Motor neuron (in vitro differentiated cells): ENCODE results near the gene CNTNAP4. TPM values are rescaled to one million over a fixed set of nuclear protein-coding genes. Genes with fewer than 3 reads are reported as not detected.

Source experiments
- ATAC-seq, 8 experiments: fragments of 200-7000 bp; cut with Tn5 transposase; replicated peaks in 6 of 8; 2 replicates each; pipeline ENCODE4 v1.8.0; 2021; ENCODE audit warnings: mild to moderate bottlenecking in 8 of 8, moderate library complexity in 8 of 8
- H3K27ac ChIP-seq, 2 donors: fragments of 250-450 bp; sonication (Bioruptor Pico); 2 replicates each; pipeline ENCODE4 v1.9.0; 2021; ENCODE audit warnings: antibody characterized with exemption in 2 of 2, mild to moderate bottlenecking in 2 of 2, moderate library complexity in 1 of 2
- H3K4me1 ChIP-seq, 2 donors: fragments of 250-450 bp; sonication (Bioruptor Pico); replicated peaks in 1 of 2; 2 replicates each; pipeline ENCODE4 v1.6.1; 2021; ENCODE audit warnings: antibody characterized with exemption in 2 of 2, mild to moderate bottlenecking in 2 of 2, moderate library complexity in 1 of 2
- H3K4me3 ChIP-seq, 5 donors: fragments of 250-450 bp; sonication (Bioruptor Pico); 2 replicates each; pipeline ENCODE4 v1.9.0; 2021; ENCODE audit warnings: antibody characterized with exemption in 5 of 5, mild to moderate bottlenecking in 5 of 5, moderate library complexity in 4 of 5
- WGBS, 10 experiments: fragments of 450-650 bp; shearing (Covaris generic); methylation state at CpG; one replicate each; pipeline ENCODE4 v1.0.0; 2022; 5-methylcytosine and 5-hydroxymethylcytosine counted together
- in situ Hi-C, 9 experiments: fragments of 400-800 bp; cut with MboI; loops; one replicate each; pipeline ENCODE4 v1.15.0; 2021; ENCODE audit warnings: low sequenced_read_pairs in 9 of 9, low pct_unique_long_range_greater_than_20kb in 2 of 9; ENCODE audit not compliant: unreplicated experiment in 9 of 9
- total RNA-seq, 8 experiments: library from RNA; unstranded; fragments of 300-600 nt; gene quantifications; 2 replicates each; pipeline versions ENCODE4 v1.2.3 to v1.2.4, GENCODE V29; 2022

CNTNAP4 gene
- total RNA-seq: 1 to 10 TPM in 6 of 8 experiments, under 1 TPM in 1, not detected in 1; 0.54 to 6.2 (median 2.3) TPM

GRCh38 chr16:76276745-76277438, at the start of gene CNTNAP4:
Gene CNTNAP4, plus strand, starts transcription at chr16:76277401. Its CDS starts 262 bp downstream, at chr16:76277663.
- ATAC-seq: peak in 6 of 8 experiments; percentile 66 to 88 (median 80)
- WGBS, 10 experiments: 0 to 53% (median 16%) methylated on average over 2 to 15 of the region's 16 CpGs
- peak within 1 kb of the TSS; percentile 13 to 39 (median 29) for H3K4me3 ChIP-seq
- peaks cover 0 to 19% of the 10 kb centered on the region in 2 donors for H3K4me1 ChIP-seq
- in situ Hi-C loops: loop anchor here in 1 of 9 experiments (25.0 kb wide), 1 partner anchor 360 kb away; no protein-coding TSS in a partner anchor
- no peak within 1 kb of the TSS for H3K27ac ChIP-seq

DNA sequence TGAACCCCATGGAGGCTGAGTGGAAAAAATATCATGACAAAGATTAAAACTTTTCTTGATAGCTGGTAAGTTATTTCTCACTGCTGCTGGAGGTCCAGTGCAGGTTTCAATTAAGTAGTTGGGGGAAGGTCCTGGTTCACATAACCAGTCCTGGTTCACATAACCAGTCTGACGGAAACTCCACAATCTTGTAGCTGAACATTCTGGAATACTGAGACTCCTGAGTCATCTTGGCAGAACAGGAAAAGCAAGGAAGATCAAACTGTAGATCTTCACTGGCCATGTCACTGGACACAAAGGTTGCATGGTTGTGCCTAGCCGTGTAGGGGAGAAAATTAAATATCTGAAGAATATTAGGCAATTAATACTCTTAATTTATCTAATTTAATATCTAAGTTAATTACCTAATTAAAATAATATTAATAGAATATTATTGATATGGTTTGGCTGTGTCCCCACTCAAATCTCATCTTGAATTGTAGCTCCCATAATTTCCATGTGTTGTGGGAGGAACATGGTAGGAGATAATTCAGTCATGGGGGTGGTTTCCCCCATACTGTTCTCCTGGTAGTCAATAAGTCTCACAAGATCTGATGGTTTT, 48.6 kb upstream of the CNTNAP4 start:
- WGBS, 10 experiments: 38 to 100% (median 89%) methylated on average over 1 to 2 of the region's 2 CpGs; no CpG with 5 or more reads in 4 of the 10 experiments
- no peak overlapping the region for H3K4me3 ChIP-seq
- in situ Hi-C loops: no loop called here
- no peak overlapping the region for H3K27ac ChIP-seq
- no peak for ATAC-seq
- H3K4me1 ChIP-seq: no peaks in the 10 kb centered on the region

- H3K27ac ChIP-seq: no peak overlapping the region
- H3K4me1 ChIP-seq: no peaks in the 10 kb centered on the region
- no peak overlapping the region for H3K4me3 ChIP-seq
- no peak for ATAC-seq
- 0 to 100% (median 78%) methylated on average over 1 to 5 of the region's 5 CpGs for WGBS, 10 experiments
- in situ Hi-C loops: no loop called here
Measured at GRCh38 chr16:76232704-76233103, 44.5 kb upstream of the CNTNAP4 start.

DNA sequence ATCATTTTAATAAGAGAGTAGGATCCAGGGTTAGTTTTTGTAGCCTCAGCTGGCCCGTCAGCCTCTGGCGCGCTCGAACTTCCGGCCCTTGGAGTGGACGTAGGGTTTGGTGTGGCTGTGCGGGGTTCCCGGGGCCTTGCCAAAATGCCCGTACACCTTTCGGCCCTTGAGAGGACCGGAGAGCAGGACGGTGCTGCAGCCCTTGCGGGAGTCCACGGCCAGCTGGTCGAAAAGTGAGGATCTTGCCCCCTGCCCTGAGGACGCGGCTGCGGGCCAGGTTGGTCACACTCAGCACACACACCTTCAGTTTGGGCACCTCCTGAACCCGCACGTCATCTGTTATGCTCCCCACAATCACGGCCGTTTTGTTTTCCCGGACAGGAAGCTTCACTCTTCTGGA, 42.2 kb upstream of the CNTNAP4 start:
- no peak overlapping the region for H3K27ac ChIP-seq
- in situ Hi-C loops: no loop called here
- no peak overlapping the region for H3K4me3 ChIP-seq
- WGBS, 10 experiments: 60 to 98% (median 65%) methylated on average over 2 to 8 of the region's 23 CpGs; no CpG with 5 or more reads in 6 of the 10 experiments
- no peaks in the 10 kb centered on the region for H3K4me1 ChIP-seq
- no peak for ATAC-seq

GRCh38 chr16:76235426-76235825, 41.8 kb upstream of the CNTNAP4 start:
- Histone ChIP-seq H3K4me3 (no peak overlapping the region), H3K27ac (no peak overlapping the region), H3K4me1 (no peaks in the 10 kb centered on the region)
- 36 to 100% (median 93%) methylated on average over 1 to 9 of the region's 12 CpGs; no CpG with 5 or more reads in 1 of the 10 experiments for WGBS, 10 experiments
- ATAC-seq: no peak
- in situ Hi-C loops: no loop called here

DNA sequence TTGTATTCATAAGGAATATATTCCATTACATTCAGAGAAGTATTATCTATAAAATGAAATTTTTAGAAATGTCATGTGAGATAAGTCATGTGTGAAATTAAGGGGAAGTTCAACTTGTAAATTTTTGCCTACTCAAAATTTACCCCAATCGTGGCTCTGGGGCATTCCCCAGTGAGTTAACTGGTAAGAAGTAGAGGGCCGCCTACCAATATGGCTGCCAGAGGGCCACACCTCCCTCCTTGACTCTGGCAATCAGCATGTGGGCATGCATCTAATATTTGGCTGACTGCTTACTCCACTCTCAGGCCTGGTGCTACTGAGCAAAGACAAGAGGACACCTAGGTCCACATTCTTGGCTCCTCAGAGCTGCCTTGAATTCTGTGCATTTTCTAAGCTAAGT, 39.7 kb upstream of the CNTNAP4 start:
- no peak for ATAC-seq
- H3K4me3 ChIP-seq: no peak overlapping the region
- in situ Hi-C loops: no loop called here
- H3K4me1 ChIP-seq: no peaks in the 10 kb centered on the region
- no peak overlapping the region for H3K27ac ChIP-seq
- 0 to 86% (median 73%) methylated on average over 1 to 2 of the region's 2 CpGs; no CpG with 5 or more reads in 3 of the 10 experiments for WGBS, 10 experiments

DNA sequence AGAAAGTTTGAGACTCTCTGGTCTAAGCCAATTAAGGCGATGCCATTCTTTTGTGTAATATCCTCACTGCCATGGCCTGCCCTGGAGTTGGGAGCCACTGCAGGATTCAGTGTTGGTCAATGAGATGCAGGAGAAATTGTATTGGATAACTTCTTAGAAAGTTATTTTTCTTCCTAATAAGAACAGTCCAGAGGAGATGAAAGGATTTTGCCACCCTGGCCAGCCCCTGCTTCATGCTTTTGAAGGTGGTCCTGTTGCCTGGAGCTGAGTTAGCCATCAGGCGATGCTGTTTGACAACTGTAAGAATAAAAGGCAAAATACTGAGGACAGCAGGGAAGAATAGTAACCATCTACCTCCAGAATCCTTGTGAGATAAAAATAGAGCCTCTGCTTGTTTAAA, 35.4 kb upstream of the CNTNAP4 start:
- in situ Hi-C loops: no loop called here
- ATAC-seq: peak in 1 of 8 experiments; percentile 84
- H3K4me3 ChIP-seq: no peak overlapping the region
- no peak overlapping the region for H3K27ac ChIP-seq
- WGBS, 10 experiments: 10 to 100% (median 70%) methylated on average over 1 to 2 of the region's 2 CpGs
- no peaks in the 10 kb centered on the region for H3K4me1 ChIP-seq

DNA sequence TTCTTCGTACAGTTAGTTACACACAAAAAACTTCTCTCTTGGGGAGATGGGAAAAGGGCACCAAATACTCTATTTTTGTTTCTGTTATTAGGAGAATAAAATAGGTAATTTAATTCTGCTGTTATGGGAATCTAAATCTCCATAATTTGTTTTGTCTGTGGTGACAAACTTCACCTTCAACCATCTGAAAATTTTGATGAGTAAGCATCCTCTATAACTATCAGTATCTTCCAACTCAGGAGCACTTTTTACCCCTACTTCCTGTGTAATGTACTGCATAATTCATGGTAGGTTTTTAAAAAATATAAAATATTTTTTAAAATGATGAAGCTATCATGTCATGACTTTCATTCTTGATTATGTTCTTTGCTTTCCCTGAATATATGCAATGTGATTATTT, 33.6 kb upstream of the CNTNAP4 start:
- in situ Hi-C loops: no loop called here
- no peak overlapping the region for H3K27ac ChIP-seq
- ATAC-seq: no peak

DNA sequence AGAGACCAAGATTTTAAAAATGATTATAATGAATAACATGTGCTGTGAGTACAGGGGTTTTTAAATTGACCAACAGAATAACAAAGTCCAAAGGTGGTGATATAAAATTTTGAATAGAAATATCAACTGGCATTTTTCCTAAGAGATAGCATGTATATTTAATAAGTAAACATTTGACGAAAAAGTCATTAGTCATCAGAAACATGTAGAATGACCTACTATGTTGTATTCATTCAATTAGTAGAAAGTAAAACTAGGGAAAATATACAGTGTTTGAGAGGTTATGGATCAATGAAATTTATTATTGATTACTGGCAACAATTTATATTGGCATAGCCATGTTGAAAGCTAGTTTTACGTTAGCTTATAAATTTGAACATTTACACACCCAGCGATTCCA, 30.6 kb upstream of the CNTNAP4 start:
- in situ Hi-C loops: no loop called here
- Histone ChIP-seq H3K27ac (no peak overlapping the region), H3K4me3 (no peak overlapping the region), H3K4me1 (no peaks in the 10 kb centered on the region)
- ATAC-seq: no peak
- 20 to 100% (median 71%) methylated on average over 2 to 3 of the region's 3 CpGs for WGBS, 10 experiments

More for the DNA sequence above, 33.6 kb upstream of the CNTNAP4 start:
- no peak overlapping the region for H3K4me3 ChIP-seq
- no peaks in the 10 kb centered on the region for H3K4me1 ChIP-seq
- 30 to 100% (median 81%) methylated on average over 1 of the region's 1 CpG; no CpG with 5 or more reads in 2 of the 10 experiments for WGBS, 10 experiments

DNA sequence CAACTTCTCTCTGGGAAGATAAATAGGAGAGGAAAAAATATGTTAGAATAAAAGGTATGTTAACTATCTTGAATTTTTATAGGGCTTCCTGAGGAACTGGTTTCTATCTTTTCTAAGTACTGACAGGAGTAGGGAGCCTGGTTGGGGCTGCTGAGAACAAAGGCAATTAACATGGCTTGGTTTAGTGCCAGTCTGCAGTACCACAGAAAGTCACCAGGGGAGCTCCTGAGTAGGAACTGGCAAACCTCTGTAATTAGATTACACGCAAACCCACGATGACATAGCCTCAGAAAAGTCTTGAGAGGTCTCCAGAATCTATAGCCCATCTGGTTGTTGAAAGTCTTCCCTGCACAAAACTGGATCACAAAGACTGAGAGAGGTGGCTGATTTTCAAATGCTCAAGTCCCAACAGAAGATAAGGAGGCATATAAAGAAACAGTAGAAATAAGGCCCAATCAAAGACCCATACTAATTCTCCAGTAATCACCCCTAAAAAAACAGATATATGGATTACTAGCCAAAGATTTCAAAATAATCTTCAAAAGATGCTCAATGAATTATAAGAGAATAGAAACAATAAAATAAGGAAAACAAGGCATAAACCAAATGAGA, 11.7 kb upstream of the CNTNAP4 start:
- no peak for ATAC-seq

DNA sequence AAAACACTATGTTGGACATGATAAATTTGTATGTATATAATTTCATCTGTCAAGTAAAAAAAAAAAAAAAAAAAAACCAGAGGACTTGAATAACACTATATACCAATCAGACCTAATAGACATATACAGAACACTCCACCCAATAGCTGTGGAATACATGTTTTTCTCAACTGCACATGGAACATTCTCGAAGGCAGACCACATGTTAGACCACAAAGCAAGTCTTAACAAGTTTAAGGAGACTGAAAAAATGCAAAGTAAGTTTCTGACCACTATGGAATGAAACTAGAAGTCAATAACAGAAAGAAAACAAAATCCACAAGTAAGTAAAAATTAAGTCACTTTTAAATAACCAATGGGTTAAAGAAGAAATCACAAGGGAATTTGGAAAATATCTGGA, 8.4 kb upstream of the CNTNAP4 start:
- WGBS, 10 experiments: 0 to 92% (median 67%) methylated on average over 1 of the region's 1 CpG
- no peak for ATAC-seq
- in situ Hi-C loops: no loop called here
- Histone ChIP-seq H3K4me1 (no peaks in the 10 kb centered on the region), H3K4me3 (no peak overlapping the region), H3K27ac (no peak overlapping the region)

More for the DNA sequence above, 11.7 kb upstream of the CNTNAP4 start:
- no peaks in the 10 kb centered on the region for H3K4me1 ChIP-seq
- in situ Hi-C loops: no loop called here
- H3K4me3 ChIP-seq: no peak overlapping the region
- H3K27ac ChIP-seq: no peak overlapping the region
- WGBS, 10 experiments: 0 to 38% (median 8%) methylated on average over 1 to 2 of the region's 2 CpGs; no CpG with 5 or more reads in 3 of the 10 experiments

GRCh38 chr16:76277460-76278030, 344 bp downstream of the CNTNAP4 start:
- in situ Hi-C loops: loop anchor here in 1 of 9 experiments (25.0 kb wide), 1 partner anchor 360 kb away; no protein-coding TSS in a partner anchor
- H3K4me3 ChIP-seq: peak overlapping the region; percentile 13 to 39 (median 29)
- 0 to 95% (median 58%) methylated on average over 2 to 7 of the region's 9 CpGs; no CpG with 5 or more reads in 1 of the 10 experiments for WGBS, 10 experiments
- no peak overlapping the region for H3K27ac ChIP-seq
- peak in 2 of 8 experiments; percentile 16 to 50 for ATAC-seq
- H3K4me1 ChIP-seq: peaks cover 0 to 19% of the 10 kb centered on the region in 2 donors

- Histone ChIP-seq H3K4me1 (peaks cover 0 to 19% of the 10 kb centered on the region in 2 donors), H3K4me3 (peak overlapping the region in 2 of 5 donors; percentile 29 to 30), H3K27ac (no peak overlapping the region)
- WGBS, 10 experiments: 0 to 100% (median 83%) methylated on average over 1 to 5 of the region's 5 CpGs
- in situ Hi-C loops: loop anchor here in 1 of 9 experiments (25.0 kb wide), 1 partner anchor 359 kb away; no protein-coding TSS in a partner anchor
- no peak for ATAC-seq
Measured at GRCh38 chr16:76278086-76278485, 885 bp downstream of the CNTNAP4 start.
